NCI-H2107 treated with DMSO at 0.1 percent for 48 hours (cell line): ENCODE measurements around the gene LRRC26.

ENCODE experiments used
- DNase-seq: peaks from one replicate; lab custom pipeline; 2025; ENCODE audit not compliant: unreplicated experiment; lab: John Stamatoyannopoulos, UW

Gene LRRC26

GRCh38 chr9:137168904-137169856 is 671 bp downstream of the LRRC26 start:
- peak; percentile 37 for DNase-seq

- DNase-seq: no peak
Observed at GRCh38 chr9:137168573-137168903, 1.3 kb downstream of the LRRC26 start.

GRCh38 chr9:137167747-137168572 is 1.9 kb downstream of the LRRC26 start:
- DNase-seq: no peak

GRCh38 chr9:137167277-137167746 is 2.5 kb downstream of the LRRC26 start:
- no peak for DNase-seq

- no peak for DNase-seq
Observed at GRCh38 chr9:137166380-137167229, 3.2 kb downstream of the LRRC26 start.

- no peak for DNase-seq
Observed at GRCh38 chr9:137165250-137165836, 4.5 kb downstream of the LRRC26 start.

- DNase-seq: no peak
Observed at GRCh38 chr9:137164370-137165249, 5.2 kb downstream of the LRRC26 start.

GRCh38 chr9:137163805-137164204 is 6.0 kb downstream of the LRRC26 start:
- DNase-seq: no peak

GRCh38 chr9:137163365-137163715 is 6.5 kb downstream of the LRRC26 start:
- DNase-seq: no peak

- no peak for DNase-seq
Observed at GRCh38 chr9:137162505-137163364, 7.1 kb downstream of the LRRC26 start.

GRCh38 chr9:137161558-137162486 is 8.0 kb downstream of the LRRC26 start:
- no peak for DNase-seq

- DNase-seq: no peak
Observed at GRCh38 chr9:137160716-137161557, 8.9 kb downstream of the LRRC26 start.

- no peak for DNase-seq
Observed at GRCh38 chr9:137160054-137160425, 9.8 kb downstream of the LRRC26 start.

- DNase-seq: no peak
Observed at GRCh38 chr9:137159105-137160053, 10.5 kb downstream of the LRRC26 start.

GRCh38 chr9:137158625-137159024 is 11.2 kb downstream of the LRRC26 start:
- DNase-seq: no peak
